HG02973 (cell line): Measurements from ENCODE around the gene PINLYP.

Experiments
- ATAC-seq: cut with Tn5 transposase; IDR thresholded peaks from one replicate; pipeline ENCODE4 v1.9.1; 2021; ENCODE audit warnings: moderate library complexity; ENCODE audit not compliant: unreplicated experiment

The PINLYP gene

DNA sequence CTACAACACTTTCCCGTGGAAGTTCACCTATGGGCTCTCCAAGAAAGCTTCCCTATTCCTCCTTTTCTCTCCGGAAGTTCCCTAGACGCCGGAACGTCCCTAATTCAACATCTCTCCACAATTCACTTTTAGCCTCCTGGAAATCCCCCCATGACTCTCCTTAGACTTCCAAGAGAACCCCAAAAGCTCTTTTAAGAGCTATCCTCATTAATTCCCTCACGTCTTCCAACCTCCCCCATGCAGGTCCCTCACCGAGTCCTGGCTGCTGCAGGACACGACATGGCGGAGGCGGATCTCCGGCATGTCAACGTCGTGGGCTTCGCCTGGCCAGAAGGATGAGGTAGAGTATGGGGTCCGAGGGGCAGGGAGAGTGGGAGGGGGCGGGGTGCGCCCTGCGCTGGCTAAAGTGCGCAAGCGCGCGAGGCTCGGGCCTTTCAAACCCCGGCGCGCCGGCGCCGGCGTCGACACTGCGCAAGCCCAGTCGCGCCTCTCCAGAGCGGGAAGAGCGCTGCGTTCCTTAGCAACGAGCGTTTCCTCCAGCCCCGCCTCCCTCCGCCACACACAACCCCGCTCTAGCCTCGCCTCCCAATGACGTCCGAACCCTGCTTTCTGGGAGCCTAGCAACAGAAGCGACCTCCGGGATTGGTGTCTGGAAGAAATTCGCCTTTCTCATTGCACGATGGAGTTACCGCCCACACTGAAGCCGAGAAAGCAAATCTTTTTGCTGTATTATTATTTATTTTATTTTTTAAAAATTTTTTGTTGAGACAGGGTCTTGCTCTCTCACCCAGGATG lies at the start of gene PINLYP, which contains the start of gene XRCC1:
Gene PINLYP, plus strand, starts transcription at position 646 of the 795 bp plus-strand sequence. CDS start 1,391 bp downstream, outside the sequence.
Gene XRCC1, minus strand, starts transcription at position 372 of the 795 bp plus-strand sequence. Its CDS starts 69 bp downstream, at position 303.
- peak; percentile 94 for ATAC-seq

DNA sequence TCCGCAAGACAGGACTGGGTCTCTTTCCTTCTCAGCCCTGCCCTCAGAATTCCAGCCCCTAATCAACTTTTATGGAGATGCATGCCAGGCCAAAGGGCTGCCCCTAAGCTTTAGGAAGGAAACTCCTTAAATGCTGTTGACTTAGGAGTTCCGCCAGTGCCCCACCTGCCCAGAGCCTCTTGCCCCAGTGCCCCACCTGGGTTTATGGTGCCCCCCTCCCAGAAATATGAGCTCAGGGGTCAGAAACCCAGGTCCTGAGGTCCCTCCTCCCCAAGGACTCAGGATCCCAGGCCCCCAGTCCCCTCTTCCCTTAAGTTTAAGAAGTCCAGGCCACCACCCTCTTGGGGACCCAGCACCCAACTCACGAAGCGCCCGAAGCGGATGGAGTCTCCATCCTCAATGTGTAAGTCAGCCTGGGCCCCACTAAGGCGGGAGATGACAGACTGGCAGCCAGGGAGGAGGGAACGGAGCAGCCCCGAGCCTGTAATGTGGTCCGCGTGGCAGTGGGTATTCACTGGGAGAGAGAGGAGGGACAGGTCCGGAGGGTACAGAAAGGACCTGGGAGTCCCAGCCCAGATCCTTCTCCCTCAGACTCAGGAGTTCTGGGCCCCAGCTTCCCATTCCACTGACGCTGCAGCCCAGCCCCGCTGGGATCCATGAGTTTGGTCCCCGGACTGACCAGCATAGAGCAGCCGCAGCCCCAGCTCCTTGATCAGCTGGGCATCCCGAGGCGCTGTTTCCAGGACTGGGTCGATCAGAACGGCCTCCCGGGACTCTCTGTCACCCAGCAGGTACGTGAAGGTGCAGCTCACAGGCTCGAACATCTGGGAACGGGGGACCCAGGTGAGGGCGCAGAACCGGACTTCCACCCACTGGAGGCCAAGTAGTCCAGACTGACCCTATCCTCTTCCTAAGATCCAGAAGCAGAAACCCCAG lies 49.5 kb upstream of the PINLYP start:
- ATAC-seq = no peak

DNA sequence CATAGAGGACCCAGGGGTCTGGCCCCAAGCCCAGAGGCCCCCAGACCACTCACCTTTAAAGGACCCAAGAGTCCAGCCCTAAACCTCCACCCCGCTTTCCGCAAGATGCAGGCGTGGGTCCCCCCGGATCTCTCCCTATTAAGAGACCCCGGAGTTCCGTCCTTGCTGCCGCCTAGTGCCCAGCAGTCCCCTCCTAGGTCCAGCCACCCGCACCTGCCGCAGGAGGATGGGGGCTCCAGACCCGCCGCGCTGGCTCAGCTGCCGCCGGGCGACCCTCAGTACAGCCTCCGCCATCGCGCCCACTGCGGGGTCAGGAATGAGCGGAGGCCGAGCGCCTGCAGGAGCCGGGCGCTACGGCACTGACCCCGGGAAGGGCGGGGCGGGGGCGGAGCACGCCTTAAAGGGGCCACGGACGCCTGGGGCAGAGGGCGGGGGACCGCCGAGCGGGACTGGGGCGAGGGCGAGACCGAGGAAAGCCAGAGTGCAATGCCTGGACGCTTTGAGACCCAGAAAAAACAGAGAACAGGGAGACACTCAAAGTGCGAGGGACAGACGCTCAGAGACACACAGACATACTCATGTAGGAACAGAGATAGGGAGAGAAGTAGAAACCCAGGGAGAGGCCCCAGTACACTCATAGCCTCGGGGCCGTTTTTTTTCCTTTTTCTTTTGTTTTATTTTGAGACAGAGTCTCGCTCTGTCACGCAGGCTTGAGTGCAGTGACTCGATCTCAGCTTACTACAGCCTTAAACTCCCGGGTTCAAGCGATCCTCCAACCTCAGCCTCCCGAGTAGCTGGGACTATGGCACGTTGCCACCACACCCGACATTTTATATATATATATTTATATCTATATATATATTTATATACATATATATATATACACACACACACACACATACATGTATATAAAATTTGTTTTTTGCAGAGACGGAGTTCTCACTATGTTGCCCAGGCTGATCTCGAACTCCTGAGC lies 48.4 kb upstream of the PINLYP start, which contains the start of gene ETHE1:
Gene ETHE1, minus strand, starts transcription at position 318 of the 976 bp plus-strand sequence. Its CDS starts 24 bp downstream, at position 294.
- ATAC-seq = no peak

DNA sequence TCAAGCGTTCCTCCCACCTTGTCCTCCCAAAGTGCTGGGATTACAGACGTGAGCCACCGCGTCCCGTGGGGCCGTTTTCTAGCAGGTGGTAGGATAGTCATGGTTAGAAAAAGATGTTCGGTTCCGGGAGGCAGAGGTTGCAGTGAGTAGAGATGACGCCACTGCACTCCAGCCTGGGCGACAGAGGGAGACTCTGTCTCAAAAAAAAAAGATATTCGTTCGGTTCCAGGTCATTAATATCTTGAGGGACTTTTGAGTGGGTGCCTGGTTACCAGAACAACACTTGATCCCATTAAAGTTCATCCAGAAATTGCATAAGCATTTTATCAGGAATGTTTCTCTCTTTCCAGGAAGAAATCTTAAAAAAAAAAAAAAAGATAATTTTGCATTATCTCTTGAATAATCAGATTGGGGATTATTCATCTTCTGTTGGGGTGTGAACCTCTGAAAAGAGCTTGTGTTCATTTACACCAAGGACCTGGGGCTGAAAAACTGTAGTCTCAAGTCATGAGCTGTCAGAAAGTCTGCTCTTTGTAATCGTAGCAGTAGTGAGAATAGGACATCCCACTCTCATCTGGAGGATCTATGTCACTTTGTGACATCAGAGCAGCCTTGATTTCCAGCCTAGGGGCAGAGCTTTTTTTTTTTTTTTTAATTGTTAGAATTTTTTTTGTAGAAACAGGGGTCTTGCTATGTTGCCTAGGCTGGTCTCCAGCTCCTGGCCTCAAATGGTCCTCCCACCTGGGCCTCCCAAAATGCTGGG lies 47.6 kb upstream of the PINLYP start:
- no peak for ATAC-seq

DNA sequence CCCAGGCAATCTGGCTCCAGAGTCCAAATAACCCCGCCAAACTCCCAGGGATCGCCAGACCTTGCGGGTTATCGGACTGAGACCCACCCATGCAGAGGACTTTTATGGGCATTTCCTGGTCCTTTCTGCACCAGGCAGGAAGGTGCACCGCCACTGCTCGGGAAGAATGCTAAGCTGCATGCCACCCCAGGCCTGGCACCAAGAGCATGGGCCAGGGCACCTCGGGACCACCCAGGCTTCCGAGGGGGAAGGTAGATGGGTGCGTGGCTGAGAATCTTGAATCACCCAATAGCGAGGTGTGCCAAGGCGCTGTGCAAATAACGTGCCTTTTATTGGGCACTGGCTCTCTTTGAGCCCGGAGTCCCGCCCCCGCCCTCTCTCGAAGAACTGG lies 43.0 kb upstream of the PINLYP start:
- ATAC-seq = no peak

DNA sequence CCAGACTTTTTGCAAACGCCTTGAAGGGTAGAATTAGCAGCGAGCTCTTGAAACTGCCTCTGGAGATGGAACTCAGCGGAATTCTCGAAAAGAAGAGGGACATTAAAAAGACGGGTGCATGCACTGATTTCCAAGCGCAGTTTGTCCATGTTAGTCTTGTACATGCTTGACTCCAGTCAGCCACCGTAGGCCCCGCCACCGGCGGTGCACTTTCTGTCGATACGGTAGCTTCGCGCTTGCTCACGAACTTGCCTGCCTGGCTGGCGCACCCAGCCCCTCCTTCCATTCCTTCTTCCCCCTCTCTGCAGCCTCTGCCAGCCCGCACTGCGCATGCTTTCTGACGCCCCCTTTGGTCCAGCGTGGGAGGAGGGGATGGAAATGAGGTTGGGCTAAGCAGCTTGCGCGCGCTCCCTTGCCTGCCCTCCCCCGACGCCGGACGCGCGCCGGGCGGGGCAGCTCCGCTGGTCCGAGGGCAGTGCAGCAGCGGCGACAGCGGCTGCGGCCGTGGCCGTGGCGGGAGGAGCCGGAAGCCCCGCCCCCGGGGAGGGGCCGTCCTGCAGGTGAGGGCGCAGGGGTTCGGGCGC lies 42.5 kb upstream of the PINLYP start, which contains the start of gene ZNF575:
Gene ZNF575, plus strand, starts transcription at position 227 of the 584 bp plus-strand sequence. CDS start 1,235 bp downstream, outside the sequence.
- ATAC-seq = peak; percentile 50

DNA sequence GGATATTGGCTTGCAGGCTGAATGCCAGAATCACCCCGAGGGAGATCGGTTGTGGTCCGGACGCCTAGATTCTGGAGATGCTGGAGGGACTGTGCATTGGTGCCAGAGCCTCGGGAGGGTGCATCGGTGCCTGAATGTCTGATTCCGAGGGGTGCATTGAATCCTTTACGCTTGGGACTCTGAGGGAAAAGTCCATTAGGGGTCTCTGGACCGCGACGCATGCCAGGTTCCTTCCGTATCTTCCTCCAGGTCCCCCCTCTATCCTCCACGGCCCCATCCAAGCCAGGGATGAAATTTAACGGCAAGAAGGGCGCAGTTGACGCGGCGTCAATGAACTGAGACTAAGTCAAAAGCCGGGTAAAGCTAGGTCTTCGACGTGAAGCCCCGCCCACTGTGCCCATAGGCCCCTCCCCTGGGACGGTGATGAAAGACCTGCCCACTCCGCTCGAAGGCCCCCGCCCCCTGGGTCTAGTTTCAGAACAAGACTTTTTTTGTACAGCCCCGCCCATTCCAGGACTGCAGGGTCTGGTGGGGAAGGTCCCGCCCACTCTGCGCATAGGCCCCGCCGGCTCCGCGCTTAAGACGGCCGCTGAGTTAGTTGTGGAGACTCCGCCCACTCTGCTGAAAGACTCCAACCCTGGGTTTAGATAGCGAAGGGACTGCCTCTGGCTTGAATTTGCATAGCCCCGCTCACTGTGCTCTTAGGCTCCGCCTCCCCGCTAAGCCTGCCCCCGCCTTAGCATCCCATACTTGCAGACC lies 41.9 kb upstream of the PINLYP start:
- peak; percentile 58 for ATAC-seq

DNA sequence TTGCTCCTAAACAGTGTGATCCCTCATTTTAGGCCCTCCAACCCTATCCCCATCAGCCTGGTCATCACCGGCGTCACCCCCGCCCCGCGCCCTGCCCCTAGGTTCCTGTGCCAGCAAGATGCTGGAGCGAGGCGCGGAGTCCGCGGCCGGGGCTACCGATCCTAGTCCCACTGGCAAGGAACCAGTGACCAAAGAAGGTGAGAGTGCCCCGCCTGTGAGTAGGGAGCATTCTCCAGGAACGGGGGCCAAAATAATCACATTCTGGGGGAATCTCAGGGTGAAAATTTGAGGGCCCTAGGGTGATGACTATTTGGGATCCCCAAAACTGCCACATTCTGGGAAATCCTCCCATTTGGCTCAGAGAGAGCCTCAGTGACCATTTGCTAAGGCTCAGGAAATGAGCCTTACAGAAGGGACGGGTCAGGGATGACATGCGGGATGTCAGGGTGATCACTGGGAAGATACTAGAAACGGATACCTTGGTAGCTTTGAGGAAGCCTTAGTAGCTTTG lies 41.2 kb upstream of the PINLYP start:
- ATAC-seq = no peak

DNA sequence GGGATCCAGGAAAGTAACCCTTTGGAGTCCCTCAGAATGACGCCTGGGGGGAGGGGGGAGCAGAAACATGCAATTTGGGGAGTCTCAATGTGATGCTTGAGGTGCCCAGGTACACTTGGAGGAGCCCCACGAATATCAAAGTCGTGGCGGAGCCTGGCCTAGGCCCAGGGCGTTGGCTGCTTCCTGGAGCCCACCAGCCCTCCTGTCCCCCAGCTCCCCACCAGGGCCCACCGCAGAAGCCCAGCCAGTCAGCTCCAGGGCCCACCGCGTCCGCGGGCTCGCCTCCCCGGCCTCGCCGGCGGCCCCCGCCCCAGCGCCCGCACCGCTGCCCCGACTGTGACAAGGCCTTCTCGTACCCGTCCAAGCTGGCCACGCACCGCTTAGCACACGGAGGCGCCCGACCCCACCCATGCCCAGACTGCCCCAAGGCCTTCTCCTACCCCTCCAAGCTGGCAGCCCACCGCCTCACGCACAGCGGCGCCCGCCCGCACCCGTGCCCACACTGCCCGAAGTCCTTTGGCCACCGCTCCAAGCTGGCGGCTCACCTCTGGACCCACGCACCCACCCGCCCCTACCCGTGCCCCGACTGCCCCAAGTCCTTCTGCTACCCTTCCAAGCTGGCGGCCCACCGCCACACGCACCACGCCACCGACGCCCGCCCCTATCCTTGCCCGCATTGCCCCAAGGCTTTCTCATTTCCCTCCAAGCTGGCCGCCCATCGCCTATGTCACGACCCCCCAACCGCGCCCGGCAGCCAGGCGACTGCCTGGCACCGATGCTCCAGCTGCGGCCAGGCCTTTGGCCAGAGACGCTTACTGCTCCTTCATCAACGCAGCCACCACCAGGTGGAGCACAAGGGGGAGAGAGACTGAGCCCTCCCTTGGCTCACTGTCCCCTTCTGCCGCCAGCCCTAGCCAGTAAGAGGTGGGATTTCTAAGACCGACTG lies 40.5 kb upstream of the PINLYP start:
- no peak for ATAC-seq

DNA sequence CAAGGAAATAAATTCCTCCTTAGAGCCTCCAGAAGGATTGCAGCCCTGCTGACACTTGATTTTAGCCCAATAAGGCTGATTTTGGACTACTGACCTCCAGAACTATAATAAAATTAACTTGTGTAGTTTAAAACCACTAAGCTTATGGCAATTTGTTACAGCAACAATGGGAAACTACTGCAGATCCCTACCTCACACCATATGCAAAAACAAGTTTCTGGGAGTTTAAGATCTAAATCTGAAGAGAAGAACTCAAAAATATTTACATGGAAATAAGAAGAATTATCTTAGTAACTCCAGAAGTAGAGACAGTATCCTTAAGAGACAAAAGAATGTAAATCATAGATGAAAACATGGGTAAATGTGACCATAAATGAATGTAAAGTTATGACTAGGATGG lies 36.7 kb upstream of the PINLYP start:
- no peak for ATAC-seq

DNA sequence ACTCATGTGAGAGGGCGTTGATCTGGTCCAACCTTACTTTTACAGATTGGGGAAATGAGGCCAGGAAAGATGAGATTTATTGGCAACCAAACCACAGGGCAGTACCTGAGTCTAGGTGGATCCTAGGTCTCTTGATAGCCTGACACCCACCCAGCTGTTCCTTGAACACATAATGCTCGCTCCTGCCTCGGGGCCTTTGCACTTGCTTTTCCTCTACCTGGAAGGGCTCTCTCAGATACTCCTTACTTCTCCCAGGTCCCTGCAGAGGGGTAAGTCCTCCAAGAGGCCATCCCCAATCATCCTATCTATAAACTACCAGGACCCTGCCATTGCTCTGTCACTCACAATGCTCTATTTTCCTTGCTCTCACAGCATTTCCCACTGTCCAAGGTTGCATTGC lies 35.2 kb upstream of the PINLYP start:
- no peak for ATAC-seq

DNA sequence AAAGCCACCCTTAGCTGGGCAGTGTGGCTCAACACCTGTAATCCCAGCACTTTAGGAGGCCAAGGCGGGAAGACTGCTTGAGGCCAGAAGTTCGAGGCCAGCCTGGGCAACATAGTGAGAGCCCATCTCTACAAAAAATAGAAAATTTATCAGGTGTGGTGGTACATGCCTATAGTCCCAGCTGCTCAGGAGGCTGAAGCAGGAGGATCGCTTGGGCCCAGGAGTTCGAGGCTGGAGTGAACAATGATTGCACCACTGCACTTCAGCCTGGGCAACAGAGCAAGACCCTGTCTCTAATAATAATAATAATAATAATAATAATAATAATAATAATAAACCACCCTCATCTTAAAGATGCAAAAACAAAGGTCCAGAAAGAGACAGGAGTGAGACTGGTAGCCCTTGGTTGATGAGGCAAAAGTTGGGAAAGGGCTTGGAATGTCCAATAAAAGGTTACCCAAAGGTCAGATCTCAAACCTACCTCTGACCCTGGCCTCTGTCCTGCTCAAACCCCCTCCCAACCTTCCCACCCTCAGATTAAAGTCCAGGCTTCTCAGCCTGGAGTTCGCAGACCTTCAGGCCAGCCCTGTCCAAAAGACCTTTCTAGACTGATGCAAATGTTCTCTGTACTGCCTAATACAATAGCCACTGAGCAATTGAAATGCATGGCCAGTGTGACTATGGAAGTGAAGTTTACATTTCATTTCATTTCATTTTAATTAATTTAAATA lies 33.5 kb upstream of the PINLYP start:
- ATAC-seq = no peak

DNA sequence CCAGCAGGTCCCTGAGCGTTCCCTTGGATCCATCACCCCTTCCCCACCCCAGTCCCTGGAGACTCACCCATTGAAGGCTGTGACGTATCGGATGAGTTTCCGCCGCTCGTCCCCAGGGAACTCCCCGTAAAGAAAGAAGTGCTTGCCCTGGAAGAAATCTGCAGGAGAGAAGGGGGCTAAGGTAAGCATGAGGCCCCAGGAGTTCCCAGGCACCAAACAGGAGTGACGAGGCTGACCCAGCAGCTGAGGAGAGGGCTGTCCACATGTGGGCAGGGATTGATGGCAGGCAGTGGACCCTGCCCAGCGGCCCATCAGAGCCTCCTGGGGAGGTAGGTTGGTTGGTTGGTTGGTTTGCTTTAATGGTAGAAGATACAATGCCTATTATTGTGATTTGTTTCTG lies 31.5 kb upstream of the PINLYP start:
- ATAC-seq = no peak

DNA sequence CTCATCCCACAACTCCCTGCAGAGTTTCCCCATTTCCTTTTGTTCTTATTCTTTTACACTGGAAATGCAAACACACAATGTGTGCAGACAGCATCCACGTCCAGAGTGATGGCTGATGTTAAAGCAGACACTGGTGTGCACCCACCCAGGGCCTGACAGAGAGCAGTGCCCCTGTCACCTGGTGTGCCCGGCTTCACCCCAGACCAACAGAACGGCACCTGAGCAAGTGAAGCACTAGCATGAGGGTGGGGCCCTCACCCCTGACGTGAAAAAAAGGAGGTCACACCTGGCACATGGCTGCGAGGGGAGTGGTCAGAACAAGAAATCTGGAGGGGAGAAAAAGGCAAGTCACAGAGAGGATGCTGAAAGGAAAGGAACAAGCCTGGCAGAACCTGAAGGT lies 30.3 kb upstream of the PINLYP start:
- no peak for ATAC-seq

DNA sequence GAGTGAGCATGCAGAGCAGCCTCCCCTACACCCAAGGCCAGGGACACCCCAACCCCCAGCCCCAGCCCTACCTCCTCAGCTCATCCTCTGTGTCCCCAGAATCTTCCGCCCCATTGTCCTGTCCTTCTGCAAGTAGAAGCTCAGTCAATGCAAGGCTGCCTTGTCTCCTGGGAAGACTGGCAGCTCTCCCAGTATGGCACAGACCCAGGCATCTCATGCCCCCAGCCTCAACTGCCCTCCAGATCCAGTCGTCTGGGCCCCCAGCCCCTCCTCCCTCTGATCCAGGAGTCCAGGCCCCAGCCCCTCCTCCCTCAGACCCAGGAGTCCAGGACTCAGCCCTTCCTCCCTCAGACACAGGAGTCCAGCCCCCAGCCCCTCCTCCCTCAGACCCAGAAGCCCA lies 29.6 kb upstream of the PINLYP start:
- ATAC-seq = no peak

DNA sequence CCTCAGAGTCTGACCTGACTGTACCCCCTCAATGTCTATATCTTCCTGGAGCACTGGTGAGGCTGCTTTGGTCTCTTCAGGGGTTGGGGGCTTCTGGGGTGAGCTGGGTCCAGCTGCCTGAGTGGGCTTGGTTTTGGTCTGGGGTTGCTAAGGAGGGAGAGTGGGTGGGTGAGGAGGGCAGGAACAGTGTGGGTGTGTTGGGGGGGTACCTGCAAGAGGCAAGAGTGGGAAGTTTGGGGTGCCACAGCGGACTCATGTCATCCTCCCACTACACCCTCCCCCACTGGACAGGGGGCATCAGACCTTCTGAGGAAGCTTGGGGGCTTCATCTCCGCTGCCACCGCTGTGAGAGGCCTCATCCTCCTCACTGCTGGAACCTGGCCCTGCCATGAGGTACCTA lies 29.0 kb upstream of the PINLYP start:
- ATAC-seq = no peak
